Measurements from ENCODE around the gene STK38L.

- TF ChIP-seq POLR2AphosphoS5 (IDR thresholded peaks at IDR 0.05; ENCODE audit: low read depth, low read length): no peak
- no peak for TF ChIP-seq CTCF (IDR thresholded peaks at IDR 0.05)
- no peak for TF ChIP-seq SIN3A (IDR thresholded peaks at IDR 0.05; ENCODE audit: borderline replicate concordance, insufficient read depth, low read depth, low read length)
- no peak for TF ChIP-seq TCF7L2 (IDR thresholded peaks at IDR 0.05; ENCODE audit: low read depth, low read length)
- no peak for TF ChIP-seq REST (IDR thresholded peaks at IDR 0.05; ENCODE audit: insufficient read depth in 1 of 2, low read depth in 2 of 2, low read length in 1 of 2)
Observed at GRCh38 chr12:27246141-27246540, 2.1 kb downstream of the STK38L start.
